Activated gamma-delta T cell treated with anti-CD3 and anti-CD28 coated beads, Interleukin-2, amount 50 U/mL, for 16 hours (primary cell): ENCODE measurements around the gene MAST1.
A peak's percentile ranks its signal among the peaks of the same experiment; 100 is the strongest.
"Not testable (repeated sequence)": the region's sequence is repeated elsewhere in the genome, so short reads cannot be mapped to it uniquely, and the experiment has no call there.

Source experiments
- DNase-seq: peaks from one replicate; pipeline ENCODE4 v3.0.0-alpha.2; 2020; ENCODE audit warnings: low read depth

MAST1 gene

DNA sequence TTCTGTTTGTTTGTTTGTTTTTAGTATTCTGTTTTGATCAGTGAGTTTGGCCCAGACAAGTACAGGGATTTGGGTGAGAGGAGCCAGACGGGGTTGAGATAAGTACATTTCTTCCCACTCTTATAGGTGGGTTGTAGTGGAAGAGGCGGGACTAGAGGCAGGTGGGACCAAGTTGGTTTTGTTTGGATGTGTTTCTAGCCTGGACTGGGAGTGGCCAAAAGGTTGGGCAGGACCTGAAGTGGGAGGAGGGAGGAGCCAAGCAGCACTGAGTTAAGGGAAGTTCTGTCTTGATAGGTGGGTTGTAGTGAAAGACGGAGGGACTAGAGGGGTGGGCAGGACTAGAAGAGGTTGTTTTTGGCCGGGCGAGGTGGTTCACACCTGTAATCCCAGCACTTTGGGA is 33.9 kb downstream of the MAST1 start:
- DNase-seq: no peak

- DNase-seq: peak; percentile 39
Observed at GRCh38 chr19:12872941-12873890, 34.9 kb downstream of the MAST1 start.

DNA sequence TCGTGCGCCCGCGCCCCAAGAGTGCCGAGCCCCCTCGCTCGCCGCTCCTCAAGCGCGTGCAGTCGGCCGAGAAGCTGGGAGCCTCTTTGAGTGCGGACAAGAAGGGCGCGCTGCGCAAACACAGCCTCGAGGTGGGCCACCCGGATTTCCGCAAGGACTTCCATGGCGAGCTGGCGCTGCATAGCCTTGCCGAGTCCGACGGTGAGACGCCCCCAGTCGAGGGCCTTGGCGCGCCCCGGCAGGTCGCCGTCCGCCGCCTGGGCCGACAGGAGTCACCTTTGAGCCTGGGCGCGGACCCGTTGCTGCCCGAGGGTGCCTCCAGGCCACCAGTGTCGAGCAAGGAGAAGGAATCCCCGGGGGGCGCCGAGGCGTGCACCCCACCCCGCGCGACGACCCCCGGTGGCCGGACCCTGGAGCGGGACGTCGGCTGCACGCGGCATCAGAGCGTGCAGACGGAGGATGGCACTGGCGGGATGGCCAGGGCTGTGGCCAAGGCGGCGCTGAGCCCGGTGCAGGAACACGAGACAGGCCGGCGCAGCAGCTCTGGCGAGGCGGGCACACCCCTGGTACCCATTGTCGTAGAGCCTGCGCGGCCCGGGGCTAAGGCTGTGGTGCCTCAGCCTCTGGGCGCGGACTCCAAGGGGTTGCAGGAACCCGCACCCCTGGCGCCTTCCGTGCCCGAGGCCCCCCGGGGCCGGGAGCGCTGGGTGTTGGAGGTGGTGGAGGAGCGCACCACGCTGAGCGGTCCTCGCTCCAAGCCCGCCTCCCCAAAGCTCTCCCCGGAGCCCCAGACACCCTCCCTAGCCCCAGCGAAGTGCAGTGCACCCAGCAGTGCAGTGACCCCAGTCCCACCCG is 35.8 kb downstream of the MAST1 start:
- DNase-seq: no peak

DNA sequence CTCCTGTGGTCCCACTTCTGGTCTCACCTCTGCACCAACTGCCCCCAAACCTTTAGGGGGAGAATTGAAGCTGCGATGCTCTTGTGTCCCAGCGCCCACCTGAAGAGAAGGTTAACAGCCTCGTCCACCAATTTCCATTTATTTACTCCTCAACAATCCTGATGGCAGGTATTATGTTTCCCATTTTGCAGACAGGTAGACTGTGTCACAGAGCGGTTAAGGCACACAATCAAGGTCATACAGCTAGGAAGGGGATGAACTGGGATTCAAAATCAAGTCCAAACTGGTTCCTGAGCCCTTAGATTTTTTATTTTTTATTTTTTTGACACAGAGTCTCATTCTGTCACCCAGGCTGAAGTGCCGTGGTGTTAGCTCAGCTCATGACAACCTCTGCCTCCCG is 36.8 kb downstream of the MAST1 start:
- DNase-seq: no peak

- DNase-seq: no peak
Observed at GRCh38 chr19:12880551-12881171, 42.3 kb downstream of the MAST1 start.

GRCh38 chr19:12881172-12881808 is 43.0 kb downstream of the MAST1 start, which contains the start of gene DNASE2:
DNASE2 (minus strand) TSS chr19:12881449; CDS start chr19:12881375, 74 bp downstream.
- peak; percentile 72 for DNase-seq

- DNase-seq: no peak
Observed at GRCh38 chr19:12882589-12882988, 44.3 kb downstream of the MAST1 start.

DNA sequence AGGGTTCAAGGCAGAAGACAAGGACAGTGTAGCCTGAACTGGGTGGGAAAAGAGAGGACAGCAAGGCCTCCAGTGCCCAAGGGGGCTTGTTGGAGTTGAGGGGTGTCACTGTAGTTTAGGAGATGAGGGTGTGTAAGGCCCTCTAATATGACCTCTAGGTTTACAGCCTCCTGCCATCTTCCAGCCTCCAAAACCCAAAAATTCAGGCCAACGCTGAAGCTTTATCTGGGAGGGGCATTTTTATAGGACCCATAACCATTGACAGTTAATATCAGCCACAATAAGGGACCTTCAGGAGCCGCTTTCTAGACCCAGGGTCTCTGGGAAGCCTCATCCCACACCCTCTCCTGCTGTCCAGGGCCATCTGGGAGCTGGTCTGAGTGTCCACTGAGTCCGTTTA is 45.9 kb downstream of the MAST1 start:
- DNase-seq: no peak

- no peak for DNase-seq
Observed at GRCh38 chr19:12884627-12884925, 46.3 kb downstream of the MAST1 start.

GRCh38 chr19:12884926-12885748 is 46.8 kb downstream of the MAST1 start:
- DNase-seq: peak; percentile 74

GRCh38 chr19:12885749-12886650 is 47.7 kb downstream of the MAST1 start:
- no peak for DNase-seq

DNA sequence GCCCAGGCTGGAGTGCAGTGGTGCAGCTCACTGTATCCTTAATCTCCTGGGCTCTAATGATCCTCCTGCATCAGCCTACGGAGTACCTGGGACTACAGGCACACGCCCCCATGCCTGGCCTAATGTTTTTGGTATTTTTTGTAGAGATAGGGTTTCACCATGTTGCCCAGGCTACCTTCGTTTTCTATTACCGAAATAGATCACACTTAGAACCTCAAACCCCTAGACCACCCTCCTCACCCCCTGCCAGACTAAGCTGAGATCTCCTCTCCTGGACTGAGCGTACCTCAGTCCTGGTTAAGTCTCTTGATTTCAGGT is 48.3 kb downstream of the MAST1 start:
- no peak for DNase-seq

DNA sequence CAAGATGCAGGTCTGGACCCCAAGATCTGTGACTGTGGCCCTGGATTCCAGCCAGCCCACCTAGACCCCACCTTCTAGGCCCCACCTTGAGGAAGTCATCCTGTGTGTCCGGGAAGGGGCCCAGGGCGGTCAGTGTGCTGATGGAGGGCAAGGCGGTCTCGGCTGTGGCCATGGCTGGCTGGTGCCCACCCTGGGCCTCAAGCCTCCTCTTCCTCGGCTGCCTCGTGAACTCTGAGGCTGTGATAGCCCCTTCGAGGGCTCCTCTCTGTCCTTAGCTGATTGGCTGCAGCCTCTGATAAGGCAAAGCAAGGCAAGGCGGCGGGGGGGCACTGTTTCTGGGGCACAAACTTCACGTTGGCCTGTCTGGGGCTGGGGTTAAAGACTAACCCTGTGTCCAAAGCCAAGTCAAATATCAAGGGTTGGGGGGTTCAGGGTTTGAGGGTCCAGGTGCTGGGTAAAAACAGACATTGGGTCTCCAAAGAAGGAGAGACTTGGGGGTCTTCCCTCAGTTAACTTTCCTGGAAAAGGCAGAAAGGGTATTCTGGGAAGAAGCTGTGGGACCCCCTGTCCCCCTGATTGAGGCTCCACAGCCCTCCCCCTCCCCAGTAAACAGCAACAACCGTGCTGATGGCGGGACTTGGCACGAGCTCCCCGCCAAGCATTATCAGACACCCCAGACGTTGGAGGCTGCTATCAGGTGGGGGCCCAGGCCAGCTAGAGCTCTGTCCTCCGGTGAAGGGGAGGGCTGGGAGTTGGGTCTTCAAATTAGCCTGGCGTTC is 48.8 kb downstream of the MAST1 start, which contains the start of gene KLF1:
Gene KLF1 (minus strand): TSS at position 233 of the 779 bp plus-strand sequence. CDS start 61 bp downstream, at position 172.
- DNase-seq: no peak

- no peak for DNase-seq
Observed at GRCh38 chr19:12888006-12888603, 49.8 kb downstream of the MAST1 start.

DNA sequence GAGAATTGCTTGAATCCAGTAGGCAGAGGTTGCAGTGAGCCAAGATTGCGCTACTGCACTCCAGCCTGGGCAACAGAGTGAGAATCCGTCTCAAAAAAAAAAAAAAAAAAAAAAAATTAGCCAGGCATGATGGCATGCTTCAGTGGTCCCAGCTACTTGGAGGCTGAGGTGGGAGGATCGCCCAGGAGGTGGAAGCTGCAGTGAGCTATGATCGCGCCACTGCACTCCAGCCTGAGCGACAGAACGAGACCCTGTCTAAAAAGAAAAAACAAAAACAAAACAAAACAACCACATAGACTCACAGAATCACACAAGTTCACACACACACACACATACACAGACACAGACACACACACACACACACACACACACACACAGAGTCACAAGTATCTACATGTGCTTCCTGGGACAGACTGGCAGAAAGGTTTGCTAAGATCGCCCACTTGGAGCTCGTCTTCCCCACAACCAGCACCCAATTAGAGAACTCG is 52.0 kb downstream of the MAST1 start:
- not testable (repeated sequence) for DNase-seq

DNA sequence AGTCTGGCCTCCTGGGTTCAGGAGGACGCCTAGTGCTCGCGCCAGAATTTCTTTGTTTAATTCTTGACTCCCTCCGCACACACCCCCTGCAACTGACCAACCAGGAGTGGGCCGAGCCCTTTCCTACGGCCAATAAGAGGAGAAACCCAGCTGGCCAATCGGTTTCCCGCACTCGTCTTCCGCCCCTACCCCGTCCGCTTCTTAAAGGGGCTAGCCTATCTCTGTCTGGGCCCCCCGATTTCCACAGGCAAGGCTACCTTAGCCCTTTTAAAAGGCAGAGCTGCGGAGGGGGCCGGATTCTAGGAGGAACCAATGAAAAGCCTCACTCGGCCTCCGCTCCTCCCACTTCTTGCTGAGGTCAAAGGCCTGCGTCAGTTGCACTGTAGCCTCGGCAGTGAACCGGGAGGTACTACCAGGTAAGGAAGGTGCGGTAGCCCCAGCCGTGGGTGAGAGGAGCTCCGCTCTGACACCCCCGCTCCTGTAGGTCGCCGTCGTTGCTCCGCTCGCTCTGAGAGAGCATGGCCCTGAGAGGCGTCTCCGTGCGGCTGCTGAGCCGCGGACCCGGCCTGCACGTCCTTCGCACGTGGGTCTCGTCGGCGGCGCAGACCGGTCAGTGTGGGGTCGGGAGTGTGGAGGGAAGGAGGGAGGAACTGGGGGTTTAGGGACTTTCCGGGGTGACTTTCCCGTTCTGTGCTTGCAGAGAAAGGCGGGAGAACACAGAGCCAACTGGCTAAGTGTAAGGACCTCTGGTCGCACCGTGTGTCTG is 52.7 kb downstream of the MAST1 start, which contains the start of gene GCDH:
Gene GCDH (plus strand): TSS at position 374 of the 766 bp plus-strand sequence. CDS start 145 bp downstream, at position 519.
- DNase-seq: peak; percentile 95

DNA sequence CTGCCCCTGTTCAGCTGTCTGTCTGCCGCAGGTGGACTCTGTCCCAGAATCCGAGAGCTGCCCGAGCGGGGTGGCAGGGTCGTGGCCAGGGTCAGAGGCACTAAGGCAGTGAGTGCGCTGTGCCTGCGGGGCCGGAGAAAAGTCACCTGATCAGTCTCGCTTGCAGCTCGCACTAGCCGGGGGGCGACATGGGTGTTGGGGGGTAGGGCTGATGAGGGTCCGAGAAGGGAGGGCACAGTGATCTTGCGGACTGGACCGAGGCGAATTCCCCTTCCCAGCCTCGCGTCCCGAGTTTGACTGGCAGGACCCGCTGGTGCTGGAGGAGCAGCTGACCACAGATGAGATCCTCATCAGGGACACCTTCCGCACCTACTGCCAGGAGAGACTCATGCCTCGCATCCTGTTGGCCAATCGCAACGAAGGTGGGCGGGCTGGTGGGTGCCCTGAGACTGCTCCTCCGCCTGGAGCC is 53.3 kb downstream of the MAST1 start:
- DNase-seq: no peak

DNA sequence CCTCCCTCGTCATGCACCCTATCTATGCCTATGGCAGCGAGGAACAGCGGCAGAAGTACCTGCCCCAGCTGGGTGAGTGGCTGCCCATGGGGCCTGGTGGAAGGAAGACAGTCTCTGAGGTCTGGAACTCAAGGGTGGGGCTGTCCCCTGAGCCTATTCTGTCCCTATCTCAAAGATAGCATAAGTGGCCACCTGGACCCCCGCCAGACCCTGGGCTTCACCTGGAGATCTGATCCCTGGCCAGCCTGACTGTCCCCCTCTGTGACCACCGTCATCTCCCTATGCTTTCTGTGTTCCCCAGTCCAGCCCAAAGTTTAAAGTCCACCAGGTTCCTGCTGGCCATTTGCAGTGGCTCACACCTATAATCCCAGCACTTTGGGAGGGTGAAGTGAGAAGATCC is 55.3 kb downstream of the MAST1 start:
- DNase-seq: no peak
